Measurements from ENCODE around the gene DENND4B. TPM values are rescaled to one million over a fixed set of nuclear protein-coding genes. Genes with fewer than 3 reads are reported as not detected.
"Not testable (repeated sequence)": the region's sequence is repeated elsewhere in the genome, so short reads cannot be mapped to it uniquely, and the experiment has no call there.

The DENND4B gene
- polyA plus RNA-seq, 1 donor, result 44.7 TPM

- 100% methylated on average over 1 of the region's 4 CpGs for WGBS (ENCODE audit: insufficient coverage, low lambda C conversion rate)
- no peak overlapping the region for H3K27ac ChIP-seq (ENCODE audit: low read length)
- H3K4me3 ChIP-seq (ENCODE audit: low read length), result no peak overlapping the region
- H3K36me3 ChIP-seq (ENCODE audit: control insufficient read depth, insufficient read depth, low read length), result peaks cover 22% of the 10 kb centered on the region
- no peak for DNase-seq
- no peaks in the 10 kb centered on the region for H3K4me1 ChIP-seq (ENCODE audit: control insufficient read depth, insufficient read depth, low read length)
- H3K9me3 ChIP-seq (ENCODE audit: control insufficient read depth, low read depth, low read length), result no peaks in the 10 kb centered on the region
- no peaks in the 10 kb centered on the region for H3K27me3 ChIP-seq (ENCODE audit: control insufficient read depth, insufficient read depth, low read length)
Measured at GRCh38 chr1:153926405-153926804, 20.1 kb downstream of the DENND4B start.

GRCh38 chr1:153922972-153923925 lies 23.3 kb downstream of the DENND4B start, which contains the start of gene GATAD2B:
Gene GATAD2B, minus strand, starts transcription at chr1:153922972. Its CDS starts 94,625 bp downstream, at chr1:153828347.
- DNase-seq, result peak; percentile 100
- Histone ChIP-seq H3K4me1 (ENCODE audit: control insufficient read depth, insufficient read depth, low read length) (peaks cover 7% of the 10 kb centered on the region), H3K36me3 (ENCODE audit: control insufficient read depth, insufficient read depth, low read length) (peaks cover 3% of the 10 kb centered on the region), H3K27me3 (ENCODE audit: control insufficient read depth, insufficient read depth, low read length) (no peaks in the 10 kb centered on the region), H3K9me3 (ENCODE audit: control insufficient read depth, low read depth, low read length) (no peaks in the 10 kb centered on the region), H3K4me3 (ENCODE audit: low read length) (peak within 1 kb of the TSS; percentile 90), H3K27ac (ENCODE audit: low read length) (peak within 1 kb of the TSS; percentile 88)
- no CpG with 5 or more reads among the region's 53 CpGs for WGBS (ENCODE audit: insufficient coverage, low lambda C conversion rate)

GRCh38 chr1:153922076-153922971 lies 24.2 kb downstream of the DENND4B start:
- Histone ChIP-seq H3K27ac (ENCODE audit: low read length) (peak overlapping the region; percentile 77), H3K9me3 (ENCODE audit: control insufficient read depth, low read depth, low read length) (no peaks in the 10 kb centered on the region), H3K4me1 (ENCODE audit: control insufficient read depth, insufficient read depth, low read length) (peaks cover 7% of the 10 kb centered on the region), H3K4me3 (ENCODE audit: low read length) (peak overlapping the region; percentile 78), H3K36me3 (ENCODE audit: control insufficient read depth, insufficient read depth, low read length) (peaks cover 7% of the 10 kb centered on the region), H3K27me3 (ENCODE audit: control insufficient read depth, insufficient read depth, low read length) (no peaks in the 10 kb centered on the region)
- DNase-seq, result peak; percentile 41 to 43
- 0% methylated on average over 6 of the region's 86 CpGs for WGBS (ENCODE audit: insufficient coverage, low lambda C conversion rate)

GRCh38 chr1:153921803-153922075 lies 24.8 kb downstream of the DENND4B start:
- Histone ChIP-seq H3K36me3 (ENCODE audit: control insufficient read depth, insufficient read depth, low read length) (peaks cover 7% of the 10 kb centered on the region), H3K27ac (ENCODE audit: low read length) (peak overlapping the region; percentile 15), H3K27me3 (ENCODE audit: control insufficient read depth, insufficient read depth, low read length) (no peaks in the 10 kb centered on the region), H3K9me3 (ENCODE audit: control insufficient read depth, low read depth, low read length) (no peaks in the 10 kb centered on the region), H3K4me3 (ENCODE audit: low read length) (peak overlapping the region; percentile 78), H3K4me1 (ENCODE audit: control insufficient read depth, insufficient read depth, low read length) (peaks cover 7% of the 10 kb centered on the region)
- DNase-seq, result peak in 1 of 2 donors; percentile 29
- WGBS (ENCODE audit: insufficient coverage, low lambda C conversion rate), result no CpG with 5 or more reads among the region's 10 CpGs

GRCh38 chr1:153921080-153921802 lies 25.3 kb downstream of the DENND4B start:
- peak overlapping the region; percentile 78 for H3K4me3 ChIP-seq (ENCODE audit: low read length)
- no peak for DNase-seq
- no peak overlapping the region for H3K27ac ChIP-seq (ENCODE audit: low read length)
- no peaks in the 10 kb centered on the region for H3K9me3 ChIP-seq (ENCODE audit: control insufficient read depth, low read depth, low read length)
- H3K36me3 ChIP-seq (ENCODE audit: control insufficient read depth, insufficient read depth, low read length), result peaks cover 7% of the 10 kb centered on the region
- WGBS (ENCODE audit: insufficient coverage, low lambda C conversion rate), result no CpG with 5 or more reads among the region's 3 CpGs
- H3K4me1 ChIP-seq (ENCODE audit: control insufficient read depth, insufficient read depth, low read length), result peaks cover 7% of the 10 kb centered on the region
- H3K27me3 ChIP-seq (ENCODE audit: control insufficient read depth, insufficient read depth, low read length), result no peaks in the 10 kb centered on the region

GRCh38 chr1:153919876-153920852 lies 26.4 kb downstream of the DENND4B start:
- H3K4me1 ChIP-seq (ENCODE audit: control insufficient read depth, insufficient read depth, low read length), result peaks cover 7% of the 10 kb centered on the region
- no CpG with 5 or more reads among the region's 4 CpGs for WGBS (ENCODE audit: insufficient coverage, low lambda C conversion rate)
- peaks cover 9% of the 10 kb centered on the region for H3K36me3 ChIP-seq (ENCODE audit: control insufficient read depth, insufficient read depth, low read length)
- no peaks in the 10 kb centered on the region for H3K9me3 ChIP-seq (ENCODE audit: control insufficient read depth, low read depth, low read length)
- no peak overlapping the region for H3K27ac ChIP-seq (ENCODE audit: low read length)
- DNase-seq, result no peak
- H3K4me3 ChIP-seq (ENCODE audit: low read length), result no peak overlapping the region
- H3K27me3 ChIP-seq (ENCODE audit: control insufficient read depth, insufficient read depth, low read length), result no peaks in the 10 kb centered on the region

GRCh38 chr1:153916297-153916696 lies 30.2 kb downstream of the DENND4B start:
- no peaks in the 10 kb centered on the region for H3K9me3 ChIP-seq (ENCODE audit: control insufficient read depth, low read depth, low read length)
- no peak overlapping the region for H3K4me3 ChIP-seq (ENCODE audit: low read length)
- no peak overlapping the region for H3K27ac ChIP-seq (ENCODE audit: low read length)
- no peak for DNase-seq
- peaks cover 7% of the 10 kb centered on the region for H3K4me1 ChIP-seq (ENCODE audit: control insufficient read depth, insufficient read depth, low read length)
- 100% methylated on average over 3 of the region's 4 CpGs for WGBS (ENCODE audit: insufficient coverage, low lambda C conversion rate)
- H3K36me3 ChIP-seq (ENCODE audit: control insufficient read depth, insufficient read depth, low read length), result peaks cover 11% of the 10 kb centered on the region
- no peaks in the 10 kb centered on the region for H3K27me3 ChIP-seq (ENCODE audit: control insufficient read depth, insufficient read depth, low read length)

- Histone ChIP-seq H3K4me3 (ENCODE audit: low read length) (no peak overlapping the region), H3K9me3 (ENCODE audit: control insufficient read depth, low read depth, low read length) (no peaks in the 10 kb centered on the region), H3K27ac (ENCODE audit: low read length) (no peak overlapping the region), H3K36me3 (ENCODE audit: control insufficient read depth, insufficient read depth, low read length) (peaks cover 10% of the 10 kb centered on the region), H3K4me1 (ENCODE audit: control insufficient read depth, insufficient read depth, low read length) (no peaks in the 10 kb centered on the region), H3K27me3 (ENCODE audit: control insufficient read depth, insufficient read depth, low read length) (no peaks in the 10 kb centered on the region)
- WGBS (ENCODE audit: insufficient coverage, low lambda C conversion rate), result no CpG with 5 or more reads among the region's 2 CpGs
- no peak for DNase-seq
Measured at GRCh38 chr1:153912349-153912748, 34.2 kb downstream of the DENND4B start.

- WGBS (ENCODE audit: insufficient coverage, low lambda C conversion rate), result 88% methylated on average over 4 of the region's 6 CpGs
- DNase-seq; H3K4me1 ChIP-seq (ENCODE audit: control insufficient read depth, insufficient read depth, low read length); H3K4me3 ChIP-seq (ENCODE audit: low read length); H3K36me3 ChIP-seq (ENCODE audit: control insufficient read depth, insufficient read depth, low read length); H3K27me3 ChIP-seq (ENCODE audit: control insufficient read depth, insufficient read depth, low read length); H3K9me3 ChIP-seq (ENCODE audit: control insufficient read depth, low read depth, low read length); H3K27ac ChIP-seq (ENCODE audit: low read length): not testable (repeated sequence)
Measured at GRCh38 chr1:153910560-153910959, 36.0 kb downstream of the DENND4B start.
